ENCODE data around the gene TMEM72. TPM values are rescaled to one million over a fixed set of nuclear protein-coding genes. Genes with fewer than 3 reads are reported as not detected.

TMEM72 gene
- total and polyA plus RNA-seq, 2 donors (not counting 3 experiments of a cell fraction or from before 2014, with no cell fraction given): not detected

DNA sequence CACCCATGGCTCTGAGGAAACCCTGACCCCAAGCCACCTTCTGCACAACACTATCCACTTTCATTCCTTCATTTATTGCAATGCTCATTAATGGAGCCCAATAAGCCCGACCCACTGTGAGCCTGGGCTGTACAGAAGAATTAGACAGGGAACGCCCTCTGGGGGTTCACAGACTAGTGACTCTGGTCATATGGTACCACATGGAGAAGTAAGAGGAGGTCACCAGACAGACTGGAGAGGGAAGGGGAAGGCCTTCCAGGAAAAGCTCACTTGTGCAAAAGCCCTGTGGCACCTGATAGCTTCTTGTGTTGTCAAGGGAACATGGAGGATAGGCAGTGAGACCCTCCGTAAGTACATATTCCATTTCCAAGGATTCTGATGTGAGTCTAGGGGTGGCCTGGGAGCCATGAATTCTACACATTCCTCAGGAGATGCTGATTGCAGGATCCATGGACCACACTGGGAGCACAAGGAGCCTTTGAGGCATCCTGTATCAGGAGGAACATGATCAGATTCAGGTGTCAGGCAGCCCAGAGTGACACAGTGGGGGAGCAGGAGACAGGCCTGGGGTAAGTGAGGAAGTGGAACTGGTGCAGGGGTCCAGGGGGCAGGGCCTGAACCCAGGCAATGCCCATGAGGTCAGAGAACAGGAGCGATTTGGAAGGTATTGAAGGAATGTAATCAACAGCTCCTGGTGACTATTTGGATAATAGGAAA is 19.9 kb downstream of the TMEM72 start:
- no peaks in the 10 kb centered on the region for H4K20me1 ChIP-seq (replicated peaks; ENCODE audit: control insufficient read depth, extremely low read depth, insufficient read depth, low read length)
- H3K4me1 ChIP-seq (ENCODE audit: control insufficient read depth, extremely low read depth, insufficient read depth, low read length): no peaks in the 10 kb centered on the region
- H3K9me3 ChIP-seq (replicated peaks; ENCODE audit: control insufficient read depth, insufficient read depth, low read length): no peaks in the 10 kb centered on the region
- no peak for FAIRE-seq
- no TSS peak for BruUV-seq (replicated peaks)
- no peak for TF ChIP-seq MYC (IDR thresholded peaks at IDR 0.05; ENCODE audit: low read depth, low read length)
- H3K79me2 ChIP-seq (ENCODE audit: control insufficient read depth, insufficient read depth, low read length): no peaks in the 10 kb centered on the region
- intact Hi-C loops (cut with micrococcal nuclease) (no loop called here), dilution Hi-C loops (cut with MboI; ENCODE audit: extremely low pct_ligation_motif_present, low sequenced_read_pairs) (no loop called here)
- no peak overlapping the region for H3K4me3 ChIP-seq (replicated peaks in 1 of 3; ENCODE audit: insufficient read depth in 1 of 3, low read depth in 1 of 3, low read length in 3 of 3)
- H2AFZ ChIP-seq (ENCODE audit: low read depth, low read length): no peak overlapping the region
- H3K36me3 ChIP-seq (ENCODE audit: control insufficient read depth in 2 of 2, extremely low read depth in 1 of 2, insufficient read depth in 2 of 2, low read length in 2 of 2): no peaks in the 10 kb centered on the region
- no peak for DNase-seq (ENCODE audit: low read depth, low spot score)
- H3K9me1 ChIP-seq (replicated peaks; ENCODE audit: control insufficient read depth, extremely low read depth, insufficient read depth, low read length): no peaks in the 10 kb centered on the region
- H3K4me2 ChIP-seq (ENCODE audit: insufficient read depth, low read length): no peak overlapping the region
- ChIA-PET POLR2A (no interaction called here), CTCF (interaction anchor here (0.6 to 1.4 kb wide), 2 partner anchors 11 to 14 kb away, joined by 3 to 5 read pairs; no protein-coding TSS in a partner anchor)
- no peaks in the 10 kb centered on the region for H3K27me3 ChIP-seq (ENCODE audit: control insufficient read depth in 2 of 2, insufficient read depth in 2 of 2, low read length in 2 of 2)
- H3K27ac ChIP-seq (ENCODE audit: insufficient read depth, low read depth, low read length): no peak overlapping the region
- H3K9ac ChIP-seq (replicated peaks; ENCODE audit: extremely low read depth, insufficient read depth, low read length): no peak overlapping the region

DNA sequence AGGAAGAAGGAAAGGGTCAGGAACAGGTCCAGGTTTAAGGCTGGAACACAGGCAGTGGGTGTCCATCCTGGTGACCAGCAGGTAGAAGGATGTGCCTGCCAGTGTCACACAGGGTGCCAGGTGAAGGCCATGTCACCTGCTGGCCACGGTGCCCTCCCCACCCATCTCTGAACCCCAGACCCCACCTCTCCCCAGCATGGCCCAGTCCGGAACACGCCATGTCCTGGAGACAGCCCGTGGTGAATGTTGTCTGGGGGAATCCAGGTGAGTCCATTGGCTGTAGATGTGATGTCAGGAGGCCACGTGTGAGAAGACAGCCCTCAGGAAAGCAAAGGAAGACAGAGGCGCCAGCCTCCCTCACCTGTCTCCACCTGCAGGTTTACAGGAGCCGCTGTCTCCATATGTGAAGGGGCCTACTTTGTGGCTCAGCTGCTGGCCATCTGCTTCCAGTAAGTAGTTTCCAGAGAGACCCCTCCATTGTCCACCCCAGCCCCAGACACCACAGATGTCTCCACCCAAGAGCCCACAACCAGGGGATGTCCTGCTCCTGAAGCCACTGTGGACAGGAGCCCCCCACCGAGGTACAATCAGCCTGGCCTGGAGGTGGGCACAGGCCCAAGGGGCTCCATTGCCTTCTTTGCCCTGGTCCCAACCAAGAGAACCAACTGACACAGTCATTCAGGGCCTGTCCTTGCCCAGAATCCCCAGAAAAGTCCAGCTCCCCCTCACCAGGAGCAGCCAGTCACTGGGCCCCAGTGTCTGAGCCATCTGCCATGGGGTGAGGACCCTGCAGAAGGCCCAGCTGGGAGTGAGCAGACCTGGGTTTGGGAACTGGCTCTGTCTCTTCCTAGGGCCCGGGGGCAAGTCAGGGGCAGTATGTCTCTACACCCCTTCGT is 20.7 kb downstream of the TMEM72 start:
- no peaks in the 10 kb centered on the region for H3K36me3 ChIP-seq (ENCODE audit: control insufficient read depth in 2 of 2, extremely low read depth in 1 of 2, insufficient read depth in 2 of 2, low read length in 2 of 2)
- TF ChIP-seq MYC (IDR thresholded peaks at IDR 0.05; ENCODE audit: low read depth, low read length) (no peak), POLR2AphosphoS5 (IDR thresholded peaks at IDR 0.05; ENCODE audit: insufficient read depth, low read depth, low read length) (no peak), GATA2 (IDR thresholded peaks at IDR 0.05; ENCODE audit: insufficient read depth, insufficient read length, low read depth, low read length) (no peak), JUN (IDR thresholded peaks at IDR 0.05; ENCODE audit: borderline replicate concordance, insufficient read depth, insufficient read length, low read depth) (no peak)
- TF ChIP-seq, protein P1, sequence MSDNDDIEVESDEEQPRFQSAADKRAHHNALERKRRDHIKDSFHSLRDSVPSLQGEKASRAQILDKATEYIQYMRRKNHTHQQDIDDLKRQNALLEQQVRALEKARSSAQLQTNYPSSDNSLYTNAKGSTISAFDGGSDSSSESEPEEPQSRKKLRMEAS (IDR thresholded peaks at IDR 0.05; ENCODE audit: insufficient read depth, insufficient read length): no peak
- H3K4me2 ChIP-seq (ENCODE audit: insufficient read depth, low read length): no peak overlapping the region
- DNase-seq (ENCODE audit: low read depth, low spot score) (no peak), FAIRE-seq (no peak)
- no peaks in the 10 kb centered on the region for H3K9me1 ChIP-seq (replicated peaks; ENCODE audit: control insufficient read depth, extremely low read depth, insufficient read depth, low read length)
- CTCF ChIA-PET: interaction anchor here (0.6 to 4.8 kb wide), 18 partner anchors 10 to 425 kb away, joined by 3 to 62 read pairs (median 7); partner anchors contain the start of genes DEPP1, RASSF4 and ZNF22
- dilution Hi-C loops (cut with MboI; ENCODE audit: extremely low pct_ligation_motif_present, low sequenced_read_pairs) (no loop called here), intact Hi-C loops (cut with micrococcal nuclease) (loop anchor here (1.0 to 2.0 kb wide), 4 partner anchors 43 to 303 kb away; no protein-coding TSS in a partner anchor)
- H2AFZ ChIP-seq (ENCODE audit: low read depth, low read length): no peak overlapping the region
- H3K9ac ChIP-seq (replicated peaks; ENCODE audit: extremely low read depth, insufficient read depth, low read length): no peak overlapping the region
- no peaks in the 10 kb centered on the region for H3K4me1 ChIP-seq (ENCODE audit: control insufficient read depth, extremely low read depth, insufficient read depth, low read length)
- no peaks in the 10 kb centered on the region for H3K9me3 ChIP-seq (replicated peaks; ENCODE audit: control insufficient read depth, insufficient read depth, low read length)
- POLR2A ChIA-PET: interaction anchor here (1.6 kb wide), 1 partner anchor 47 kb away, joined by 5 read pairs; the partner anchor contains the start of gene DEPP1
- no peak overlapping the region for H3K27ac ChIP-seq (ENCODE audit: insufficient read depth, low read depth, low read length)
- no TSS peak for BruUV-seq (replicated peaks)
- H3K79me2 ChIP-seq (ENCODE audit: control insufficient read depth, insufficient read depth, low read length): no peaks in the 10 kb centered on the region
- H4K20me1 ChIP-seq (replicated peaks; ENCODE audit: control insufficient read depth, extremely low read depth, insufficient read depth, low read length): no peaks in the 10 kb centered on the region
- no peaks in the 10 kb centered on the region for H3K27me3 ChIP-seq (ENCODE audit: control insufficient read depth in 2 of 2, insufficient read depth in 2 of 2, low read length in 2 of 2)
- H3K4me3 ChIP-seq (replicated peaks in 1 of 3; ENCODE audit: insufficient read depth in 1 of 3, low read depth in 1 of 3, low read length in 3 of 3): no peak overlapping the region
